ENCODE data around the gene RAB11FIP3.

Gene RAB11FIP3

DNA sequence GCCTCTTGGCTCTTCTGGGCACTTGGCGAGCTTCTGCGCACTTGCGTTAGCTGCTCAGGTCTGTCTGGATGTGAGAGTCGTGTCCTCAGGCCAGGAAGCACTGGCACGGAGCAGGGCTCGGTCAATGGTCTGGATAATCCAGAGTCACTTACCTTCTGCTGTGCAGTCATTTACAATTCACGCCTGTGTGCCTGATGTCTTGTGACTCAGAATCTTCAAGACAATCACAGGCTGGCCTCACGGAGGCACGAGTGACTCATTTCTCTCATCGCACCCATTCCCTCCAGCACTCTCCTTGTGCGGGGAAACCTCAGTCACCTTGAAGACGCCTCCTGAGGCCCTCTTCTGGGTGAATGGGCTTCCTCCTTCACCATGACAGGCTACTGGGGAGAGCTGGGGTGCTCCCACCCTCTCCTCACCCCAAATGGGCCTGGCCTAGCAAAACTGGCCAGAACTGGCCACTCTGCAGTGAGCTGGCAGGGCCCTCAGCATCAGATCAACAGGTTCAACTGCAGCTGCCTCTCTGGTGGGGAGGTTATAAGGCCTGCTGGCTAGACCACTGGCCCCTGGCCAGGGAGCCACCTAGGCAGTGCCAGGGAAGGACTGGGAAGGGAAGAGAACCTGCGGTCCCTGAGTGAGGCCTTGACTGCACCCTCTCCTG, 100.2 kb downstream of the RAB11FIP3 start:
- peaks cover 38 to 53% of the 10 kb centered on the region in 2 donors for H3K4me1 ChIP-seq (ENCODE audit: control insufficient read depth in 1 of 2, insufficient read depth in 2 of 2, low read length in 2 of 2)
- H3K36me3 ChIP-seq (ENCODE audit: control insufficient read depth in 1 of 2, insufficient read depth in 2 of 2, low read length in 2 of 2): peaks cover 6 to 10% of the 10 kb centered on the region in 2 donors
- H3K4me3 ChIP-seq (ENCODE audit: low read depth in 1 of 2, low read length in 2 of 2): peak overlapping the region; percentile 75 to 79
- H3K9me3 ChIP-seq (ENCODE audit: control insufficient read depth in 1 of 2, low read length in 2 of 2): no peaks in the 10 kb centered on the region
- peak overlapping the region; percentile 69 to 87 for H3K9ac ChIP-seq (ENCODE audit: low read depth in 1 of 2, low read length in 2 of 2)
- H3K27me3 ChIP-seq (ENCODE audit: control insufficient read depth in 1 of 2, insufficient read depth in 2 of 2, low read length in 2 of 2): no peaks in the 10 kb centered on the region
- peak overlapping the region; percentile 1 for H3K27ac ChIP-seq (ENCODE audit: low read depth, low read length)

DNA sequence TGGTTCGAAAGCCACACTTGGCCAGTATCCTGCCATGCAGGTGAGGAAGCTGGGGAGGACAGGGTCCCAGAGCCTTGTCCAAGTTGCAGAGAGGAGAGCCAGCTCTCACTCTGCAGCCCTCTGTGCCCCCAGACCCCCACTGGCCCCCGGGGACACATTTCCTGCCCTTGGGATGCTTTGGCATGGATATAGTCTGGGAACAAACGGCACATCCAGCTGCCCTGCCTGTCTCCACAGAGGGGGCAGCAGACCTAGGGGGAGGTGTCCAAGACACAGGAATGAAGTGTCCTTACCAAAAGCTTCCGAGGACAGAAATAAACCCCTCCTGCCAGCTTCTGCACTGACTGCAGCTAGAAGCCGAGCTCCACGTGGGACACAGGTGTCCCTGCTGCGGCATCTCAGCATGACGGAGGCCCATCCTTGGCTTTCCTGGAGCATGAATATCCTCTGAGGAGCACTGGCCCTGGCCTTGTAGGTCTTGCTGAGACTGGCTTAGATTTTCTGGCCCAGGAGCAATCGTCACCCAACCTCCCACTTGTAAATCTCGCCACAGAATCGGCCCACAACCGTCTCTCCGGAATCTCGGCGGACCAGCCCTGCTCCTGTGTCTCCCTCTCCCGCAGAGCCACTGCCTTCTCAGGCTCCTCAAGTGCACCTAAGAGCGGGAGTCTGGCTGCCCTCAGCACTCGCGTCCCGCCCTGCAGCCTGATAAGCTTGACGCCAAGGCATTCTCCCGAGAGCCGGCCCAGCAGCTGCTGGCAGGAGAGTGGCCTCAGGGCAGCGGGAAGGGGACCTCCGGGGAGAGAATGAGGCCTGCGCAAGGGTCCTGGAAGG, 100.9 kb downstream of the RAB11FIP3 start:
- H3K4me1 ChIP-seq (ENCODE audit: control insufficient read depth in 1 of 2, insufficient read depth in 2 of 2, low read length in 2 of 2): peaks cover 41 to 51% of the 10 kb centered on the region in 2 donors
- H3K27me3 ChIP-seq (ENCODE audit: control insufficient read depth in 1 of 2, insufficient read depth in 2 of 2, low read length in 2 of 2): no peaks in the 10 kb centered on the region
- peaks cover 0 to 5% of the 10 kb centered on the region in 2 donors for H3K36me3 ChIP-seq (ENCODE audit: control insufficient read depth in 1 of 2, insufficient read depth in 2 of 2, low read length in 2 of 2)
- H3K9me3 ChIP-seq (ENCODE audit: control insufficient read depth in 1 of 2, low read length in 2 of 2): no peaks in the 10 kb centered on the region
- peak overlapping the region; percentile 98 for H3K27ac ChIP-seq (ENCODE audit: low read depth, low read length)
- H3K4me3 ChIP-seq (ENCODE audit: low read depth in 1 of 2, low read length in 2 of 2): peak overlapping the region; percentile 75 to 79
- H3K9ac ChIP-seq (ENCODE audit: low read depth in 1 of 2, low read length in 2 of 2): peak overlapping the region; percentile 69 to 87

DNA sequence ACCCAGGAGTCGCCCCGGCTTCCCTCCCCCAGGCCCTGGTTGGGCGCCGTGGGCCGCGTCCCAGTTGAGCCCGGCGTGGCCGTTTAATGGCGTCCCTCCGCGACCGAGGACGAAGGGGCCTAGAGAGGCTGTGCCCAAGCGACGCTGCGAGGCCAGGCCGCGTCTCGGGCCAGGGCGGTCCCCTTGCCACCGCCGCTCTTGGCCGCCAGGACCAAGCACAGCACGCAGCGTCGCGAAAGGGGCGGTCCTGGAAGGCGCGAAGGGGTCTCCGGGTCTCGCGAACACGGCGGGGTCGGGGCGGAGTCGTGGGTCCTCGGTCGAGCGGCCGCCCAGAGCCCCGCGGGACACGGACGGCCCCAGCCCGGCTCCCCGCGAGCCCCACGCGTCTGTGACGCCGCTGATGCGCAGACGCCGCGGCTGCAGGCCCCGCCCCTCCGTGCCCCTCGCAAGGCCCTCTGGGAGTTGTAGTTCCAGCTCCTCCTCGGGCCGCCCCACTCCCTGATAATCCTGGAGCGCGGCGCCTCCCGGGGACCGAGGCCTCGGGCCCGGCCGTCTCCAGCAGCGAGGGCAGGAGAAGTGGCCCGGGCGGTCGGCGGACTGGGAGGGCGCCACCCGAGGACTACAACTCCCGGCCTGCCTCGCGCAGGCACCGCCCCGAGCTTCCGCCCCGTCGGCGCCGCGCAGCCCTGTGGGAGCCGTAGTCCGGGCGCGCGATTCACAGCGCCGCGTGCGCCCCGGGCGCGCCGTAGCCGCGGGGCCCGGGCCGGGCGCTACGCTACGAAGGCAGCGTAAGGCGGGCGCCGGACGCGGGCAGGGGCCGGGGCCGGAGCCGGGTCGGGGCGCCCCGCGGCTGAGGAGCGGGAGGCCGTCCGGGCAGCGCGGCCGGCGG, 101.8 kb downstream of the RAB11FIP3 start, which contains the start of gene CAPN15:
Gene CAPN15, plus strand, starts transcription at position 698 of the 889 bp plus-strand sequence. CDS start 19,127 bp downstream, outside the sequence.
- peaks cover 0 to 5% of the 10 kb centered on the region in 2 donors for H3K36me3 ChIP-seq (ENCODE audit: control insufficient read depth in 1 of 2, insufficient read depth in 2 of 2, low read length in 2 of 2)
- H3K4me1 ChIP-seq (ENCODE audit: control insufficient read depth in 1 of 2, insufficient read depth in 2 of 2, low read length in 2 of 2): peaks cover 41 to 51% of the 10 kb centered on the region in 2 donors

DNA sequence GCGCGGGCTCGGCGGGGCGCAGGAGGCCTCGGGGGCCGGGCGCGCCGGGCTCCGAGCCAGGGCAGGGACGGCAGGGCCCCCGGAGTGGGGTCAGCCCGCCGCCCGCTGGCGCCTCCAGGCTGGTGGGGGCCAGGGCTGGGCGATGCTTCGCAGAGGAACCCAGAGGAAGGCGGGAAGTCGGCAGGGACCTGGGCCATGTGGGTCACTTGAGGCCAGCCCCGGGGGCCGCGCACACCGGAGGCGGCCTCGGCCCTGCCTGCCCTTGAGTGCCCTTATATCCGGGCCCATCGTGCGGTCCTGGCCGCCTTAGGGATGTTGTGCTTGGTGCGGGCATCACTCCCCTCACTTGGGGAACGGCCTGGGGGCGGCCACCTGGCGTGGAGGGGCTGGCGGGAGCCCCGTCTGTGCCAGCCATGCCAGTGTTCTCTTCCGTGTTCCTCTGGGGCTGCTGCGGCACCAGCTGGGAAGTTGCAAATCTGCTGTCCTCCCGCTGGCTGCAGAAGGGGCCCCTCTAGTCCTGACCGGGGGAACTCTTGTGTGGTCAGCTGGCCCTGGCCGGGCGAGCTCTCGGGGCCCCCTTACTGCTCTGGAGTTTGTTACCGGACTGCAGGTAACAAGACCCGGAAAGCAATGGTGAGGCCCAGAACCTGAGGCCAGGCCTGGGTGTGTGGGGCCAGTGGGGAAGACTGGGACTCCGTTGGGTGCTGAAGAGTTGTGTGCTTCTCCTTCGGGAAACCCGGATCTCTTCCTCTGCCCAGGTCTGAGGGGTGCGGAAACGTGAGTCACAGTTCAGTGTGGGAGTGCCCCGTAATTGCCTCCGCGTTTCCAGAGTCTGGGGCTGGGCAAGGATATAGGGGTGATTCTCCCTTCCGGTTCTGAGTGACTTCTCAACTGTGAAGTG, 102.9 kb downstream of the RAB11FIP3 start:
- Histone ChIP-seq H3K9me3 (ENCODE audit: control insufficient read depth in 1 of 2, low read length in 2 of 2) (no peaks in the 10 kb centered on the region), H3K4me1 (ENCODE audit: control insufficient read depth in 1 of 2, insufficient read depth in 2 of 2, low read length in 2 of 2) (peaks cover 44 to 55% of the 10 kb centered on the region in 2 donors), H3K9ac (ENCODE audit: low read depth in 1 of 2, low read length in 2 of 2) (peak overlapping the region; percentile 85 to 94), H3K36me3 (ENCODE audit: control insufficient read depth in 1 of 2, insufficient read depth in 2 of 2, low read length in 2 of 2) (peaks cover 0 to 5% of the 10 kb centered on the region in 2 donors), H3K27me3 (ENCODE audit: control insufficient read depth in 1 of 2, insufficient read depth in 2 of 2, low read length in 2 of 2) (no peaks in the 10 kb centered on the region), H3K4me3 (ENCODE audit: low read depth in 1 of 2, low read length in 2 of 2) (peak overlapping the region; percentile 83 to 84), H3K27ac (ENCODE audit: low read depth, low read length) (peak overlapping the region; percentile 88)

More for the DNA sequence above, 101.8 kb downstream of the RAB11FIP3 start, which contains the start of gene CAPN15:
- H3K9me3 ChIP-seq (ENCODE audit: control insufficient read depth in 1 of 2, low read length in 2 of 2): no peaks in the 10 kb centered on the region
- H3K27me3 ChIP-seq (ENCODE audit: control insufficient read depth in 1 of 2, insufficient read depth in 2 of 2, low read length in 2 of 2): no peaks in the 10 kb centered on the region
- peak within 1 kb of the TSS; percentile 98 for H3K27ac ChIP-seq (ENCODE audit: low read depth, low read length)
- peak within 1 kb of the TSS; percentile 83 to 84 for H3K4me3 ChIP-seq (ENCODE audit: low read depth in 1 of 2, low read length in 2 of 2)
- H3K9ac ChIP-seq (ENCODE audit: low read depth in 1 of 2, low read length in 2 of 2): peak within 1 kb of the TSS; percentile 87 to 94

DNA sequence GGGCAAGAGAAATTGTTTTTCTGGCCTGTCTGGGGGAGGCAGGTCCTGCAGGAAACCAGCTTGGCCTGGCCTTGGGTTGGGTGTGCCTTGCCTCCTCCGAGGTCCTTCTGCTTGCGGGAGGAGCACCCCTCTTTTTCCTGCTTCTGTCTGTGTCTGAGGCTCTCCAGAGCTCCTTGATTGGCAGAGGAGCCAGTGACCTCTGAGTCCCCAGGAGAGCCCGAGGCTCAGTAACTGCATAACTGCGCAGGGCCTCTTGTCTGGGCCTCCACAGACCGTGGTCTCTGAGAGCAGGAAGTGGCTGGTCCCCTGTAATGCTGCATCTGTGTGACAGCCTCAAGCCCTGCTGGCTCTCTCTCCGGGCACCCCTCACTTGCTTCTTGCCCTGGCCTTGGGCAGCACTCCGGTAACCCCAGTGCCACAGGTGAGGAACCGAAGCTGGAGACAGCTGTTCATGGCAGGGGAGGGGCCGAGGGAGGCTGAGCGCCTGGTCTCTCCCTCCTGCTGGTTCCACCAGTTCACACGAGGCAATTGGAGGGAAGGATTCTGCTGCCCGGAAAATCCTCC, 103.6 kb downstream of the RAB11FIP3 start:
- H3K9me3 ChIP-seq (ENCODE audit: control insufficient read depth in 1 of 2, low read length in 2 of 2): no peaks in the 10 kb centered on the region
- peaks cover 0 to 5% of the 10 kb centered on the region in 2 donors for H3K36me3 ChIP-seq (ENCODE audit: control insufficient read depth in 1 of 2, insufficient read depth in 2 of 2, low read length in 2 of 2)
- peak overlapping the region; percentile 83 to 84 for H3K4me3 ChIP-seq (ENCODE audit: low read depth in 1 of 2, low read length in 2 of 2)
- H3K27me3 ChIP-seq (ENCODE audit: control insufficient read depth in 1 of 2, insufficient read depth in 2 of 2, low read length in 2 of 2): no peaks in the 10 kb centered on the region
- peaks cover 47 to 58% of the 10 kb centered on the region in 2 donors for H3K4me1 ChIP-seq (ENCODE audit: control insufficient read depth in 1 of 2, insufficient read depth in 2 of 2, low read length in 2 of 2)
- H3K9ac ChIP-seq (ENCODE audit: low read depth in 1 of 2, low read length in 2 of 2): peak overlapping the region; percentile 85 to 94
- H3K27ac ChIP-seq (ENCODE audit: low read depth, low read length): peak overlapping the region; percentile 88

DNA sequence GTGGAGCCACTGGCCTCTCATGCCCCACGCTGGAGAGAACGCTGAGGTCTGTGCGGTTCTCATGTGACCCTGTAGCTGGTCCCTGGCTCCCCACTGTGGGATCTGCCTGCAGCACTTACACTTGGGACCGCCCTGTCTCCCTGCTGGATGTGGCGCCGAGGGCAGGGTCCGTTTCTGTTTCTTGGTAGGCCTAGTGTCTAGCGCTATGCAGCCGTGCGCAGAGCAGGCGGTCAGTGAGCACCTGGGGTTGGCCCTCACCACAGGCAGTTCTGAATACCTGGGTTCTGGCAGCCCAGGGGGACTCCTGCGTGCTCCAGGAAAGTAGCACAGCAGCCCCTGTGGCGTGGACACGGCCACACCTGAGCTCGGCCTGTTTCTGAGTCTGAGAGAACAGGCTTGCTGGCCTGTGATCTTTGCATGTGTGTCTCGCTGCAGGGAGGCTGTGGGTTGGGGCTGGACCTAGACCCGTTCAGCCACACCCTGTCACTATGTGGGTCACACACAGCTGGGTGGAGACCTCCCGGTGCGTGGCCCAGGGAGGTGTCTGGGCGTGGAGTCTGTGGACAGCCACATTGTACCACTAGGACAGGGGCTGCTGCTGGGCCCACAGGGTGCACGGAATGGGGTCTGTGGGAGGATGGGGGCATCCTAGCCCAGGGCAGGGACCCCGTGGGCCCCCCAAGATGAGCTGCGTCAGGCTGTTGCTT, 104.8 kb downstream of the RAB11FIP3 start:
- Histone ChIP-seq H3K27me3 (ENCODE audit: control insufficient read depth in 1 of 2, insufficient read depth in 2 of 2, low read length in 2 of 2) (no peaks in the 10 kb centered on the region), H3K27ac (ENCODE audit: low read depth, low read length) (peak overlapping the region; percentile 88), H3K4me3 (ENCODE audit: low read depth in 1 of 2, low read length in 2 of 2) (peak overlapping the region; percentile 83 to 84), H3K4me1 (ENCODE audit: control insufficient read depth in 1 of 2, insufficient read depth in 2 of 2, low read length in 2 of 2) (peaks cover 47 to 63% of the 10 kb centered on the region in 2 donors), H3K36me3 (ENCODE audit: control insufficient read depth in 1 of 2, insufficient read depth in 2 of 2, low read length in 2 of 2) (peaks cover 0 to 5% of the 10 kb centered on the region in 2 donors), H3K9me3 (ENCODE audit: control insufficient read depth in 1 of 2, low read length in 2 of 2) (no peaks in the 10 kb centered on the region), H3K9ac (ENCODE audit: low read depth in 1 of 2, low read length in 2 of 2) (peak overlapping the region; percentile 54 to 94)

DNA sequence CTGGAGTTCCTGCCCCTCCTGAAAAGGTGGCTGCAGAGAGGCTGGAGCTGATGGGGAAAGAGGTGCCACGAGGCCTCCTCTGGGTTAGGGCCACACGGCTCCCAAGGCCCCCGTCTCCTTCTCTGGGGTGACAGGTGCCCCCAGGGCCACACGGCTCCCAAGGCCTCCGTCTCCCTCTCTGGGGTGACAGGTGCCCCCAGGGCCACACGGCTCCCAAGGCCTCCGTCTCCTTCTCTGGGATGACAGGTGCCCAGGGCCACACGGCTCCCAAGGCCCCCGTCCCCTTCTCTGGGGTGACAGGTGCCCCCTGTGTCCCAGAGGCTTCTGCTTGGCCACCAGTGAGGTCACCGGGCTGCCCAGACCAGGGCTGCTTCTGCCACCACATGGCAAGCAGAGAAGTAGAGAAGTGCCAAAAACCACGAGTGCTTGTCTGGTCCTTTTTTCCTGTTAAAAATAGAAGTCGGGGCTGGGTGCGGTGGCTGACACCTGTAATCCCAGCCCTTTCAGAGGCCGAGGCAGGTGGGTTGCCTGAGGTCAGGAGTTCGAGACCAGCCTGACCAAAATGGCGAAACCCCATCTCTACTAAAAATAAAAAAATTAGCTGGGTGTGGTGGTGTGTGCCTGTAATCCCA, 106.2 kb downstream of the RAB11FIP3 start:
- Histone ChIP-seq H3K36me3 (ENCODE audit: control insufficient read depth in 1 of 2, insufficient read depth in 2 of 2, low read length in 2 of 2) (peaks cover 5 to 6% of the 10 kb centered on the region in 2 donors), H3K9me3 (ENCODE audit: control insufficient read depth in 1 of 2, low read length in 2 of 2) (no peaks in the 10 kb centered on the region), H3K9ac (ENCODE audit: low read depth in 1 of 2, low read length in 2 of 2) (no peak overlapping the region), H3K4me3 (ENCODE audit: low read depth in 1 of 2, low read length in 2 of 2) (no peak overlapping the region), H3K4me1 (ENCODE audit: control insufficient read depth in 1 of 2, insufficient read depth in 2 of 2, low read length in 2 of 2) (peaks cover 35 to 51% of the 10 kb centered on the region in 2 donors), H3K27me3 (ENCODE audit: control insufficient read depth in 1 of 2, insufficient read depth in 2 of 2, low read length in 2 of 2) (no peaks in the 10 kb centered on the region), H3K27ac (ENCODE audit: low read depth, low read length) (no peak overlapping the region)

DNA sequence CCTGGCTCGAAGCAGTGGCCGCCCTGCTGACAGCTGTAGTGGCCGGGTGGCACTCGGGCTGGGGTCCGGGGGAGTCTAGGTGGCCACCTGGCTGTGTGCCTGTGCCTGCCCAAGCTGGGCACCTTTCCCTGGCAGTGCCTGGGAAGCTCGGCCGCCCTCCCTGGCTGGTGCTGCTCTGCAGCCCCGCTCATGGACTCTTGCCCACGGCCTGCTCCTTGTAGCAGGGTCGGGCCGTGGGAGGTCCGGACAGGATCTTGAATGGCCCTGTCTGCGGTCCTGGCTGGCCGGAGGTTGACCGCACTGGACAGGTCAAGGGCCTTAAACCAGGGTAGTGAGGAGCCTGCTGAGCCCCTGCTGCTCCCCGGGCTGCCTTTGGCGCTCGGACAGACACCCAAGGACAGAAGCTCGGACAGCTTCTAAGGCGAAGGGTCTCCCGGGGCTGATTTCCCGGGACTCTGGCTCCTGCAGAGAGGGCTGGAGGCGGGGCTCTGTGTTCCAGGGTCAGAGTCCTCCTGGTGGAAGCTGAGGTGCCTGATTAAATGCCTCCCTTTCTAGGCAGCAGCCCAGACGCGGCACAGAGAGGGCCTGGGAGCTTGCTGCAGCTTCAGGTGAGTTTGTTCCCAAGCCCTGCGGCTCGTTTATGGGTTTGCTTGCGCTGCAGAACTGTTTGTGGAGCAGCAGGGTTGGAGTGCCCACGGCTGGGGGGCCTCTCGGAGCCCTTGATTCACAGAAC, 108.1 kb downstream of the RAB11FIP3 start:
- Histone ChIP-seq H3K27me3 (ENCODE audit: control insufficient read depth in 1 of 2, insufficient read depth in 2 of 2, low read length in 2 of 2) (no peaks in the 10 kb centered on the region), H3K9ac (ENCODE audit: low read depth in 1 of 2, low read length in 2 of 2) (peak overlapping the region; percentile 60 to 78), H3K9me3 (ENCODE audit: control insufficient read depth in 1 of 2, low read length in 2 of 2) (no peaks in the 10 kb centered on the region), H3K4me1 (ENCODE audit: control insufficient read depth in 1 of 2, insufficient read depth in 2 of 2, low read length in 2 of 2) (peaks cover 34 to 46% of the 10 kb centered on the region in 2 donors), H3K4me3 (ENCODE audit: low read depth in 1 of 2, low read length in 2 of 2) (peak overlapping the region; percentile 60), H3K27ac (ENCODE audit: low read depth, low read length) (peak overlapping the region; percentile 87), H3K36me3 (ENCODE audit: control insufficient read depth in 1 of 2, insufficient read depth in 2 of 2, low read length in 2 of 2) (peaks cover 13 to 24% of the 10 kb centered on the region in 2 donors)
